Panc1 (cell line): Measurements from ENCODE around the gene TRIM45.

ENCODE experiments used
- CTCF ChIP-seq: fragments of 450-650 bp; IDR thresholded peaks from 2 replicates; pipeline ENCODE4 v1.5.1; 2017; ENCODE audit warnings: mild to moderate bottlenecking
- POLR2AphosphoS5 ChIP-seq: IDR thresholded peaks from 2 replicates; pipeline ENCODE4 v1.6.1; 2012; ENCODE audit warnings: mild to moderate bottlenecking, low read depth, low read length, moderate library complexity
- REST ChIP-seq, 2 experiments: IDR thresholded peaks; 2 replicates each; pipeline ENCODE4 v1.6.1; 2011 to 2012; ENCODE audit warnings: low read depth in 2 of 2, control low read depth in 1 of 2, low read length in 1 of 2, mild to moderate bottlenecking in 1 of 2, moderate library complexity in 1 of 2; ENCODE audit not compliant: insufficient read depth in 1 of 2
- SIN3A ChIP-seq: IDR thresholded peaks from 2 replicates; pipeline ENCODE4 v1.6.1; 2012; ENCODE audit warnings: low read depth, mild to moderate bottlenecking, low read length, moderate library complexity, borderline replicate concordance; ENCODE audit not compliant: insufficient read depth

- TF ChIP-seq CTCF (no peak), POLR2AphosphoS5 (no peak), SIN3A (no peak), REST (IDR thresholded peaks at IDR 0.05; ENCODE audit: insufficient read depth in 1 of 2, low read depth in 2 of 2, low read length in 1 of 2) (no peak)
Measured at GRCh38 chr1:117076648-117077047, 44.9 kb downstream of the TRIM45 start.
